A549 (cell line): ENCODE measurements around the gene EVA1C.

ENCODE experiments used
- CTCF ChIP-seq: fragments of >200 bp; sonication (Bioruptor Twin); formaldehyde crosslinking; IDR thresholded peaks from 3 replicates; pipeline ENCODE4 v1.5.1; 2016
- E2F6 ChIP-seq: IDR thresholded peaks from 2 replicates; pipeline ENCODE4 v1.6.1; 2012; ENCODE audit warnings: low read depth, borderline replicate concordance
- JUNB ChIP-seq: fragments of >200 bp; sonication (Bioruptor Twin); formaldehyde crosslinking; IDR thresholded peaks from 2 replicates; pipeline ENCODE4 v1.6.1; 2016
- KDM5A ChIP-seq: fragments of 200-600 bp; sonication (generic); IDR thresholded peaks from 2 replicates; pipeline ENCODE4 v1.6.1; 2016; ENCODE audit warnings: antibody characterized with exemption, mild to moderate bottlenecking
- MAFK ChIP-seq: fragments of 450-650 bp; IDR thresholded peaks from 2 replicates; pipeline ENCODE4 v1.6.1; 2014; ENCODE audit not compliant: partially characterized antibody
- POLR2A ChIP-seq: IDR thresholded peaks from 2 replicates; pipeline ENCODE4 v1.6.1; 2012; ENCODE audit warnings: mild to moderate bottlenecking, low read length
- RFX5 ChIP-seq: fragments of 450-650 bp; IDR thresholded peaks from 2 replicates; pipeline ENCODE4 v1.7.1; 2014; ENCODE audit warnings: antibody characterized with exemption, mild to moderate bottlenecking, moderate library complexity
- ZFP36 ChIP-seq: fragments of 450-650 bp; IDR thresholded peaks from 2 replicates; pipeline ENCODE4 v1.6.1; 2014; ENCODE audit warnings: borderline replicate concordance; ENCODE audit not compliant: partially characterized antibody

- no peak for TF ChIP-seq CTCF
- TF ChIP-seq KDM5A, result no peak
- no peak for TF ChIP-seq ZFP36
- no peak for TF ChIP-seq POLR2A
- no peak for TF ChIP-seq JUNB
- TF ChIP-seq MAFK, result no peak
- TF ChIP-seq RFX5, result no peak
- TF ChIP-seq E2F6, result no peak
Measured at GRCh38 chr21:32410916-32411315, 1.6 kb upstream of the EVA1C start.
